ENCODE measurements around the gene RNF41.

GRCh38 chr12:56154246-56154771, 67.4 kb downstream of the RNF41 start:
- TF ChIP-seq, protein P1, sequence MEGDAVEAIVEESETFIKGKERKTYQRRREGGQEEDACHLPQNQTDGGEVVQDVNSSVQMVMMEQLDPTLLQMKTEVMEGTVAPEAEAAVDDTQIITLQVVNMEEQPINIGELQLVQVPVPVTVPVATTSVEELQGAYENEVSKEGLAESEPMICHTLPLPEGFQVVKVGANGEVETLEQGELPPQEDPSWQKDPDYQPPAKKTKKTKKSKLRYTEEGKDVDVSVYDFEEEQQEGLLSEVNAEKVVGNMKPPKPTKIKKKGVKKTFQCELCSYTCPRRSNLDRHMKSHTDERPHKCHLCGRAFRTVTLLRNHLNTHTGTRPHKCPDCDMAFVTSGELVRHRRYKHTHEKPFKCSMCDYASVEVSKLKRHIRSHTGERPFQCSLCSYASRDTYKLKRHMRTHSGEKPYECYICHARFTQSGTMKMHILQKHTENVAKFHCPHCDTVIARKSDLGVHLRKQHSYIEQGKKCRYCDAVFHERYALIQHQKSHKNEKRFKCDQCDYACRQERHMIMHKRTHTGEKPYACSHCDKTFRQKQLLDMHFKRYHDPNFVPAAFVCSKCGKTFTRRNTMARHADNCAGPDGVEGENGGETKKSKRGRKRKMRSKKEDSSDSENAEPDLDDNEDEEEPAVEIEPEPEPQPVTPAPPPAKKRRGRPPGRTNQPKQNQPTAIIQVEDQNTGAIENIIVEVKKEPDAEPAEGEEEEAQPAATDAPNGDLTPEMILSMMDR (IDR thresholded peaks at IDR 0.05), result no peak
- no peak for TF ChIP-seq POLR2A (IDR thresholded peaks at IDR 0.05)
